Ovary (tissue), 9 donors: ENCODE measurements around the gene TIFAB. TPM values are rescaled to one million over a fixed set of nuclear protein-coding genes. Genes with fewer than 3 reads are reported as not detected.

ENCODE experiments used
- DNase-seq, 5 donors: peaks; one replicate each; pipeline ENCODE4 v3.0.0-alpha.2; 2019 to 2020
- H3K27ac ChIP-seq, 2 donors: fragments of 200-600 bp; one replicate each; pipeline versions ENCODE4 v1.5.1 to v1.8.0; 2019 to 2022
- H3K27me3 ChIP-seq: fragments of 200-600 bp; one replicate; pipeline ENCODE4 v1.8.0; 2022
- H3K36me3 ChIP-seq: fragments of 200-600 bp; sonication (generic); one replicate; pipeline ENCODE4 v1.5.1; 2019
- H3K4me1 ChIP-seq: one replicate; pipeline ENCODE4 v1.8.1; 2013; ENCODE audit warnings: mild to moderate bottlenecking, moderate library complexity; ENCODE audit not compliant: insufficient read depth
- H3K4me3 ChIP-seq: fragments of 200-600 bp; sonication (generic); one replicate; pipeline ENCODE4 v1.5.1; 2017
- H3K9me3 ChIP-seq, 2 donors: fragments of 200-600 bp in 1 of 2; sonication (generic) in 1 of 2; one replicate each; pipeline versions ENCODE4 v1.5.1 to v1.8.1; 2013 to 2019; ENCODE audit warnings: mild to moderate bottlenecking in 1 of 2, moderate library complexity in 1 of 2
- EP300 ChIP-seq: sonication (generic); formaldehyde crosslinking; IDR thresholded peaks from one replicate; pipeline ENCODE4 v1.6.1; 2017; ENCODE audit warnings: antibody characterized with exemption
- POLR2A ChIP-seq: fragments of 450-650 bp; IDR thresholded peaks from one replicate; pipeline ENCODE4 v1.6.1; 2017; ENCODE audit warnings: antibody characterized with exemption, mild to moderate bottlenecking, moderate library complexity
- WGBS, 3 donors: extraction: QIAGEN DNeasy Blood & Tissue Kit in 1 of 3; methylation state at CpG; one replicate each; pipeline versions ENCODE4 v1.1.5 to v1.1.7; 2013 to 2017; 5-methylcytosine and 5-hydroxymethylcytosine counted together
- intact Hi-C, 4 donors: fragments of 100-400 bp; cut with DNase I; formaldehyde crosslinking; loops; one replicate each; pipeline versions ENCODE4 v1.11.0 to v1.15.1; 2022 to 2023
- polyA plus RNA-seq, 2 donors: library from polyadenylated mRNA; stranded (reverse); fragments of 200-250 nt in 1 of 2; fragments of 350-450 nt in 1 of 2; fragmentation: Illumina TruSeq in 1 of 2; extraction: RNeasy Lipid Tissue Mini Kit (QIAGEN cat#74804) in 1 of 2; gene quantifications; one replicate each; pipeline ENCODE4 v1.2.3, GENCODE V29; 2013 to 2014
- total RNA-seq, 7 donors: library from RNA; depleted of rRNA in 2 of 7; stranded (reverse); fragments of >200 nt in 2 of 7; fragmentation: NEBNext Ultra II Directional in 3 of 7; extraction: Animal tissue kit (Norgen Biotek cat#: 25700) in 3 of 7; gene quantifications; one replicate each; pipeline versions ENCODE4 v1.1.0 to v1.2.4, GENCODE V29; 2016 to 2023
- TF ChIP-seq, protein P1 (sequence below), 3 donors: fragments of 450-650 bp in 2 of 3; fragments of 200-600 bp in 1 of 3; IDR thresholded peaks; one replicate each; pipeline versions ENCODE4 v1.5.1 to v1.8.0; 2016 to 2022; ENCODE audit warnings: antibody characterized with exemption in 3 of 3, mild to moderate bottlenecking in 1 of 3
- donor health status: DM: no; HTN: no; CAD: no; lungs with moderate emphysema.
- donor health status: DM: no; HTN: no; CAD: no.
- donor health status: Bipolar disorder and iron deficiency.
- donor health status: DM: yes; HTN: yes; CAD: no.
- donor health status: DM: no; HTN: no; CAD: no.
- donor health status: DM: yes; HTN: yes; CAD: no.

TIFAB gene
- total and polyA plus RNA-seq, 9 donors = 0.05 to 0.33 (median 0.08) TPM; not detected in 6

DNA sequence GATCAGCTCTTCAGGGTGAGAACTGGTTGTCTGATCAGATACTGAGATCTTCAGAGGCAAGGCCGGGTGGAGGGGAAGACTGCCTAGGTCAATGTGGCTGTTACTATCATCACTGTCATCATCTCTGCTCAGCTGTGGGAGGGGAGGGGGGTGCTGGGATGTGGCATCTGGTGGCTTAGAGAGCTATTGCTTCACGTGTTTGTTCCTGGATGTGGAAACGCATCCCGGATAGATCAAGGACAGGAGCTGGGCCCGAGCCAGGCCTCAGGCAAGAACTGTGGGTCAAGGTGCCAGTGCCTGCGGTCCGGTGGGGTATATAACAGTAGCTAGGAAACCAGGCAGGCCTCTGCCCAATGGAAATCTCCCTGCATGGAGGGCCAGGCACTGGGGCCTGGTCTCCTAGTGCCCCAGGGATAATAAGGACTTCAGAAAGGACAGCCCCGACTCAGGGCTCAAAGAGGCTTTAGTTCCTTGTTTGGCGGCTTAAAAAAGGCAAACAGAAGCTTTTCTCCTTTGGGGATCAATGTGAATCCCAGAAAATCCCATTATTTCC lies 30.3 kb upstream of the TIFAB start:
- Histone ChIP-seq H3K27ac (no peak overlapping the region), H3K4me3 (no peak overlapping the region), H3K9me3 (no peaks in the 10 kb centered on the region), H3K4me1 (no peaks in the 10 kb centered on the region), H3K36me3 (no peaks in the 10 kb centered on the region), H3K27me3 (no peaks in the 10 kb centered on the region)
- DNase-seq = no peak
- TF ChIP-seq, protein P1, sequence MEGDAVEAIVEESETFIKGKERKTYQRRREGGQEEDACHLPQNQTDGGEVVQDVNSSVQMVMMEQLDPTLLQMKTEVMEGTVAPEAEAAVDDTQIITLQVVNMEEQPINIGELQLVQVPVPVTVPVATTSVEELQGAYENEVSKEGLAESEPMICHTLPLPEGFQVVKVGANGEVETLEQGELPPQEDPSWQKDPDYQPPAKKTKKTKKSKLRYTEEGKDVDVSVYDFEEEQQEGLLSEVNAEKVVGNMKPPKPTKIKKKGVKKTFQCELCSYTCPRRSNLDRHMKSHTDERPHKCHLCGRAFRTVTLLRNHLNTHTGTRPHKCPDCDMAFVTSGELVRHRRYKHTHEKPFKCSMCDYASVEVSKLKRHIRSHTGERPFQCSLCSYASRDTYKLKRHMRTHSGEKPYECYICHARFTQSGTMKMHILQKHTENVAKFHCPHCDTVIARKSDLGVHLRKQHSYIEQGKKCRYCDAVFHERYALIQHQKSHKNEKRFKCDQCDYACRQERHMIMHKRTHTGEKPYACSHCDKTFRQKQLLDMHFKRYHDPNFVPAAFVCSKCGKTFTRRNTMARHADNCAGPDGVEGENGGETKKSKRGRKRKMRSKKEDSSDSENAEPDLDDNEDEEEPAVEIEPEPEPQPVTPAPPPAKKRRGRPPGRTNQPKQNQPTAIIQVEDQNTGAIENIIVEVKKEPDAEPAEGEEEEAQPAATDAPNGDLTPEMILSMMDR (IDR thresholded peaks at IDR 0.05) = no peak
- TF ChIP-seq EP300 (no peak), POLR2A (no peak)
- intact Hi-C loops = no loop called here
- WGBS, 3 donors = 52 to 77% (median 65%) methylated on average over 9 of the region's 9 CpGs

DNA sequence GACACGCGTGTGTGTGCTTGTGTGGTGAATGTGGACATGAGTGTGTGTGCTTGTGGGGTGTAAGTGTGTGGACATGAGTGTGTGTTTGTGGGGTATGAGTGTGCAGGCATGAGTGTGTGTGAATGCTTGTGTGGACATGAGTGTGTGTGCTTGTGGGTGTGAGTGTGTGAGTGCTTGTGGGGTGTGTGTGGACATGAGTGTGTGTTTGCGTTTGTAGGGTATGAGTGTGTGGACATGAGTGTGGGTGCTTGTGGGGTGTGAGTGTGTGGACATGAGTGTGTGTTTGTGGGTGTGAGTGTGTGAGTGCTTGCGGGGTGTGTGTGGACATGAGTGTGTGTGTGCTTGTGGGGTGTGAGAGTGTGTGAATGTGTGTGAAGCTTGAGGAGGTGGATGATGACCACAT lies 29.8 kb upstream of the TIFAB start:
- 93 to 94% (median 93%) methylated on average over 4 of the region's 4 CpGs for WGBS, 3 donors
- intact Hi-C loops = no loop called here
- H3K9me3 ChIP-seq = no peaks in the 10 kb centered on the region
- TF ChIP-seq, protein P1 (IDR thresholded peaks at IDR 0.05) = no peak
- no peak for TF ChIP-seq POLR2A
- no peak for TF ChIP-seq EP300
- no peak overlapping the region for H3K27ac ChIP-seq
- no peaks in the 10 kb centered on the region for H3K36me3 ChIP-seq
- H3K27me3 ChIP-seq = no peaks in the 10 kb centered on the region
- no peaks in the 10 kb centered on the region for H3K4me1 ChIP-seq
- DNase-seq = no peak
- no peak overlapping the region for H3K4me3 ChIP-seq

GRCh38 chr5:135481387-135481786 lies 29.2 kb upstream of the TIFAB start:
- no peak for DNase-seq
- Histone ChIP-seq H3K4me1 (no peaks in the 10 kb centered on the region), H3K27ac (no peak overlapping the region), H3K27me3 (no peaks in the 10 kb centered on the region), H3K9me3 (no peaks in the 10 kb centered on the region), H3K36me3 (no peaks in the 10 kb centered on the region), H3K4me3 (no peak overlapping the region)
- TF ChIP-seq POLR2A (no peak), EP300 (no peak)
- TF ChIP-seq, protein P1 (IDR thresholded peaks at IDR 0.05) = no peak
- WGBS, 3 donors = 39 to 48% (median 44%) methylated on average over 5 of the region's 5 CpGs
- intact Hi-C loops = no loop called here

- WGBS, 3 donors = 87 to 95% (median 94%) methylated on average over 5 of the region's 5 CpGs
- no peak for TF ChIP-seq POLR2A
- no peak for TF ChIP-seq EP300
- TF ChIP-seq, protein P1 (IDR thresholded peaks at IDR 0.05) = no peak
- H3K4me3 ChIP-seq = no peak overlapping the region
- no peak overlapping the region for H3K27ac ChIP-seq
- H3K27me3 ChIP-seq = no peaks in the 10 kb centered on the region
- no peaks in the 10 kb centered on the region for H3K36me3 ChIP-seq
- H3K9me3 ChIP-seq = no peaks in the 10 kb centered on the region
- no peaks in the 10 kb centered on the region for H3K4me1 ChIP-seq
- intact Hi-C loops = no loop called here
- DNase-seq = no peak
Observed at GRCh38 chr5:135480511-135480910, 28.4 kb upstream of the TIFAB start.
